Brain microvascular endothelial cell (primary cell): ENCODE data around the gene MAD1L1.

Experiments
- DNase-seq: peaks from one replicate; pipeline ENCODE4 v3.0.0-alpha.2; 2020
- H3K27ac ChIP-seq: fragments of 250-450 bp; sonication (Bioruptor Pico); 2 replicates; pipeline ENCODE4 v1.5.1; 2020; ENCODE audit warnings: mild to moderate bottlenecking, moderate library complexity
- H3K27me3 ChIP-seq: fragments of 250-450 bp; sonication (Bioruptor Pico); replicated peaks from 2 replicates; pipeline ENCODE4 v1.5.1; 2020; ENCODE audit warnings: mild to moderate bottlenecking
- H3K36me3 ChIP-seq: fragments of 250-450 bp; sonication (Bioruptor Pico); replicated peaks from 2 replicates; pipeline ENCODE4 v1.5.1; 2020; ENCODE audit warnings: mild to moderate bottlenecking
- H3K4me3 ChIP-seq: 2 replicates; pipeline ENCODE4 v1.5.1; 2011; ENCODE audit warnings: low read depth, mild to moderate bottlenecking, control low read depth, low read length, moderate library complexity
- CTCF ChIP-seq: IDR thresholded peaks from 2 replicates; pipeline ENCODE4 v1.5.1; 2011; ENCODE audit warnings: low read depth, mild to moderate bottlenecking, moderate library complexity, low read length, control low read depth, inconsistent platforms; ENCODE audit errors: missing control alignments
- in situ Hi-C: cut with HindIII; loops from 2 replicates; pipeline ENCODE4 v1.10.0; 2017; ENCODE audit warnings: low sequenced_read_pairs, low pct_ligation_motif_present

Gene MAD1L1

GRCh38 chr7:1889091-1889490 is 343.7 kb downstream of the MAD1L1 start:
- no peaks in the 10 kb centered on the region for H3K36me3 ChIP-seq
- TF ChIP-seq CTCF = no peak
- no peaks in the 10 kb centered on the region for H3K27me3 ChIP-seq
- DNase-seq = no peak
- H3K4me3 ChIP-seq = no peak overlapping the region
- H3K27ac ChIP-seq = no peak overlapping the region
- in situ Hi-C loops = no loop called here

GRCh38 chr7:1888425-1888824 is 344.3 kb downstream of the MAD1L1 start:
- H3K27ac ChIP-seq = no peak overlapping the region
- no peaks in the 10 kb centered on the region for H3K27me3 ChIP-seq
- no peak for TF ChIP-seq CTCF
- in situ Hi-C loops = no loop called here
- H3K4me3 ChIP-seq = no peak overlapping the region
- no peaks in the 10 kb centered on the region for H3K36me3 ChIP-seq
- no peak for DNase-seq

- H3K36me3 ChIP-seq = no peaks in the 10 kb centered on the region
- in situ Hi-C loops = no loop called here
- H3K27ac ChIP-seq = no peak overlapping the region
- no peak for DNase-seq
- TF ChIP-seq CTCF = no peak
- no peaks in the 10 kb centered on the region for H3K27me3 ChIP-seq
- H3K4me3 ChIP-seq = no peak overlapping the region
Observed at GRCh38 chr7:1887251-1887650, 345.5 kb downstream of the MAD1L1 start.

GRCh38 chr7:1886361-1887064 is 346.2 kb downstream of the MAD1L1 start:
- in situ Hi-C loops = no loop called here
- no peak overlapping the region for H3K27ac ChIP-seq
- H3K27me3 ChIP-seq = no peaks in the 10 kb centered on the region

GRCh38 chr7:1885465-1886226 is 347.1 kb downstream of the MAD1L1 start:
- TF ChIP-seq CTCF = no peak
- Histone ChIP-seq H3K4me3 (no peak overlapping the region), H3K36me3 (no peaks in the 10 kb centered on the region), H3K27me3 (no peaks in the 10 kb centered on the region), H3K27ac (no peak overlapping the region)
- in situ Hi-C loops = no loop called here
- DNase-seq = no peak

More at GRCh38 chr7:1886361-1887064, 346.2 kb downstream of the MAD1L1 start:
- no peaks in the 10 kb centered on the region for H3K36me3 ChIP-seq
- no peak for TF ChIP-seq CTCF
- DNase-seq = no peak
- H3K4me3 ChIP-seq = no peak overlapping the region
